Measurements from ENCODE around the gene SIGLEC15.
A peak's percentile ranks its signal among the peaks of the same experiment; 100 is the strongest.
"Not testable (repeated sequence)": the region's sequence is repeated elsewhere in the genome, so short reads cannot be mapped to it uniquely, and the experiment has no call there.

The SIGLEC15 gene

DNA sequence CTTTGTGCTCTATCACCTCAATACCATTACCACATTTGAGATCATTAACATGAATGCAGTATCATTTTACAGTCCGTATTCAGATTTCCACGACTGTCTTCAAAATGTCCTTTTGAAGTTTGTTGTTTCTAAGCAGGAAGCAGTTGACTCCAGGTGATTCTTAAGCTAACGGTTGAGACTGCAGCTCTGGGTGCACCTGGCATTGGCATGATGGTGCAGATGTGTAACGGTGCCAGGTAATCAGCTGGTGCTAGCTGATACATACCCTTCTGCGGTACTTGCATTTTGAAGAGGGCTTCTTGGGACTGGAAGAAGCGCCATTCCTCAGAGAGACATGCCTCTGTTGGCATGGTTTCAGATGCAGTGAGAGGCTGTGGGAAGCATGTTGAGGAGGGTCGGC lies 19.5 kb downstream of the SIGLEC15 start:
- no peak for DNase-seq (ENCODE audit: low spot score)

DNA sequence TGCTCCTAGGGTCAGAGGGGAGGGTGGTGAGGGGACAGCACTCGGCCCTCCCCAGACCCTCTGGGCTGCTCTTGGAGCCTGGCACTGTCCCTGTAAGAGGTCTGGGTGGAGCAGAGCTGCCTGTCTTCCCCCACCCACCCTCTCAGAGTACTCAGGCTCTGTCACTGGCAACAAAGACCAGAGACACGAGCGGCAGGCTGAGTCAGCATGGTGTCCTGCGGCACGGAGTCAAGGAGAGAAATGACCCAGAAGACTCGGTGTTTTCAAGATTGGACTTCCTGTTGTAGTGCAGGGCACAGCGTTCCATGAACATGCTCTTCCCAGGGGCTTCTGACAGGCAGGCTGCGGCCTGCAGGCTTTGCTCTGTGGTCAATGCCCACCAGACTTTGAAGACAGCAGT lies 19.9 kb downstream of the SIGLEC15 start:
- no peak for DNase-seq (ENCODE audit: low spot score)

DNA sequence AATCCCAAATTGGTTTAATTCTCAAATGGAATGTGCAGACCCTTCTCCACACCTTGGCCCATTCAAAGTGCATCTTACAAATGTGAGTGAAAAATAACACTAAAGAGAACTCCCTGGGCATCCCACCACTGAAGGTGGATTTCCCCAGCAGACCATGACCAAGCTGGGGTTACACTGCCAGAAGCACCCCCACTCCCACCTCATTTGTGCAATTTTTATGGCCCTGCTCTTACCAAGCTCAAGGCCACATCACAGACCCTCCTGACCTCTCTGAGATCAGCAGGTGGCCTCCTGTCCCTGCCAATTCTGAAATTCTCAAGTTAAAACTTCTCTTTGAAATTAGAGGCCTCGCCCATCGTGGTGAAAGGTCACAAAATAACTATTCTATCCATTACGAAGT lies 21.6 kb downstream of the SIGLEC15 start:
- DNase-seq (ENCODE audit: low spot score): no peak

DNA sequence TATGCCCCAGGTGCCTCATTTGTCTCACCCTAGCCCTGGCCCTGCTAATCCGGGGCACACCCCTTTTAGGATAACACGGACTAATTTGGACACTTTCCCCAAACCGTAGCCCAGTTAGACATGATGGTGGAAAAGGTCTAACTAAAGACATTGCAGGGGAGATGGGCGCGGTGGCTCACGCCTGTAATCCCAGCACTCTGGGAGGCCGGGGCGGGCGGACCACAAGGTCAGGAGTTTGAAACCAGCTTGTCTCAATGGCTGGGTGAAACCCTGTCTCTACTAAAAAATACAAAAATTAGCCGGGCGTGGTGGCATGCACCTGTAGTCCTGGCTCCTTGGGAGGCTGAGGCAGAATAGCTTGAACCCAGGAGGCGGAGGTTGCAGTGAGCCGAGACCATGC lies 23.2 kb downstream of the SIGLEC15 start:
- DNase-seq (ENCODE audit: low spot score): not testable (repeated sequence)

DNA sequence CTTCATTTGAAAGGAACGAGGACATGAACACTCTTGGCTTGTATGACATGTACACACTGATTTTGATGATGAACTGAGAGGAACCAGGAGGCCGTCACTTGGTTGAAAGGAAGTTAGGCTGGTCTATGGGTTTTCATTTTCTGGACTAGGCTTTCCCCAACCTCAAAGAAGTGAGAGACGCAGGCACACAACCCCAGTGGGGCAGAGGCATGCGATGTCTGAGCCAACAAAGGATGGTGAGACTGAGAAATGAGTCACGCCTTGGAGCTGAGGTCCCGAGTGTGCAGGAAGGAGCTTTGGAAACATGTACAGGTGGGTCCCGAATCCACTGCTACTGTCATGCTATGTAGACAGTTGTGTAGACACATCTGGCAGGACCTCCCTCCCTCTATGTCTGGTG lies 24.1 kb downstream of the SIGLEC15 start:
- DNase-seq (ENCODE audit: low spot score): no peak

DNA sequence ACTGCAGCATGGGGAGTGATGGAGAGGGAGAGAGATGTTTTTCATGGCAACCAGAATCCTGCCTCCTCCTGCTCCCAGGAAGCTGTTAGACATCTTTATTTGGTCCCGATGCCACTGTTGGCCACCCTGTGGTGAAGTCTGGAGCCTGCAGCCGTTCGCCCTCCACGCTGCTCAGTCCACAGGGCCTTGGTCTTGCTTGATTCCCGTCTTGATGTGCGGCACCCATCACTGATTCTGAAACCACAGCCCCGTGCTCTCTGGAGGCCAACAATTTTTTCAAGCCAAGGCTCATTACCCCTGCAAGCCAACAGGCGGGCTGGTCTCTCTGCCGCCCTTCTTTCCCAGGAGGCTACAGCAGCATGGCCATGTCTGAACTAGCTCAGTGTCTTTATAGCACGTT lies 24.5 kb downstream of the SIGLEC15 start:
- peak; percentile 11 for DNase-seq (ENCODE audit: low spot score)

DNA sequence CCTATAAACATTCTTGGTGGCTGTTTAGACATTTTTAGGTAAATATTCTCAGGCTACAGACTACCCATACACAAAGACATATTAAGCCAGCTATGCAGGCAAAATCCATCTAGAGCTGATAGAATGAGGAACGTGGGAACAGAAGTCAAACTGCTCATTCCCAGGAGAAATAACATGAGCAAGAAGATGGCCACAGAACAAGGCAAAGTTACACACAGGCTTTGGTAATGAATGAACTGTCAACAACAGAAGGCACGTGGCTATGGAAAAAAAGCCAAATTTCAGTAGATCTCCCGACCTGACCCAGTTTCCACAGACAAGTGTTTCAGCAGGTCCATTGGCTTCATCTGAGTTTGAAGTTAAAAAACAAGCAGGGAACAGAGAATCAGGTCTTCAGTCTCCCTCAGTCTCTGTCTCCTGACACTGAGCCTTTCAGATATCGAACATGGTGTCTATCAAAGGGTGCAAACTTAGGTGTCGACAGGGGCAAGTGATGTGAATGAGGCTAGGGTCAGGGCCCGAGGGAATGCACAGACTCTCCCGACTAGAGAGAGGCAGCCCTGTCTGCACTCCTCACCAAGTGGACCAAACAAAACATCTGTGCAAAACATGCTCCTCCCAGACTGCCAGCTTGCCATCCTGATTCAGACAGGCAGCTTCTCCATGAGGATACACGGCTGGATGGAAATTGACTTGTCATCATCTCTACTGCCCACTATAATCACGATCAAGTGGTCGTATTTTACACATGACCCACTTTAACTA lies 25.9 kb downstream of the SIGLEC15 start:
- no peak for DNase-seq (ENCODE audit: low spot score)

DNA sequence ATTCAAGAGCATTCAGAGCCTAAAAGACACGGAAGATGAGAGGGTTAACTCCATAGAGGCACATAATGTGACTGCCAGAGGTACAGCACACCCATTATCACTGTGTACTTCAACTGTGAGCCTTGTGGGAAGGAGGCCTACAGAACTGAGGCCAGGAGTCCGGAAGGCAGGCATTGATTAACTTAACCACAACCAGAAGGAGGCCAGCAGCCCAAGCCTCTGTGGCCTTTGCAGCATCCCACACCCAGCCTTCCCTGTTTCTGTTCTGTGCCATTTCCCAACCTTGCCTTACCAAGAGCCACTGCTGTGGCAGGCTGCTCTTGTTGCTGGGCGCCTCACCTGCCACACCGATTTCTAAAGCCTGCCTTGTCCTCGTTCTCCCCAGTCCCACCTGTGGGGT lies 27.2 kb downstream of the SIGLEC15 start:
- DNase-seq (ENCODE audit: low spot score): no peak

DNA sequence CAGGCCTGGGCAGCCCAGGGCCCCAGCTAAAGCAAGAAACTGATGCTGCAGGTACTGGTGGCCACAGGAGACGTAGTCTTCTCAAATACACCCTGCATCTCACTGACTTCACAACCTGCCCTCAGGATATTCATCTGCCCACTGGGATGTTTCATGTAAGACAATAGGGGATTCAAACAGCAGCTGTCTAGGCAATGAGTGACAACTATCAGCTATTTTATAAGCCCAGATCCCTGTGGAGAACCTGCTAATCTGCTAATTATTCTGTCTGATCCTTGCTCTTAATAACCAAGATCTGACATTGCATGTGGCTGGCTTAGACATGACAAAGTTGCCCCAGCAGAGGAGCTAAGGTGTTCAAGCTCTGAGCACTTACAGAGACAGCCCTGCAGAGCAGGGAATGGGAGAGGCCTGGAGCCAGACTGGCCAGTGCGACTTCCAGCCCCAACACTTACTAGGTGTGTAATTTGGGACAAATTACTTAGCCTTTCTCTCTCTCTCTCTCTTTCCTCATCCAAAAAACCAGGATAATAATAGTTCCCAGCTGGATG lies 28.6 kb downstream of the SIGLEC15 start:
- DNase-seq (ENCODE audit: low spot score): no peak

DNA sequence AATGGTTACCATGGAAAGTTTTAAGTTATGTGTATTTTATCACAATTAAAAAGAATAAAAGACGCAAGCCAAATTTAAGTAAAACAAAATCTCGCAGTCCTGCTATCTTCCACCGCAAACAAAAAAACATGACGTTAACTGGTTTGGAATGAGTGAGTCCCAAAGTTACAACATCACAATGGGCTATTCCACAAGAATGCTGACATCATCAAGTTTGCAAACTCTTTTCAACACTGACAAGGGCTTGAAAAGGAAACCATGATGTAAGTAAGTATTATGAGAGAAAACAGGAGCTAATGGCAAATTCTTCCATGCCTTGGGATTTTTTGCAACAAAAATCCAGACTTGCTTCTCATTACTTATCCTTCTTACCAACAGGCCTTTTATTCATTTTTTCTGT lies 31.1 kb downstream of the SIGLEC15 start:
- no peak for DNase-seq (ENCODE audit: low spot score)

DNA sequence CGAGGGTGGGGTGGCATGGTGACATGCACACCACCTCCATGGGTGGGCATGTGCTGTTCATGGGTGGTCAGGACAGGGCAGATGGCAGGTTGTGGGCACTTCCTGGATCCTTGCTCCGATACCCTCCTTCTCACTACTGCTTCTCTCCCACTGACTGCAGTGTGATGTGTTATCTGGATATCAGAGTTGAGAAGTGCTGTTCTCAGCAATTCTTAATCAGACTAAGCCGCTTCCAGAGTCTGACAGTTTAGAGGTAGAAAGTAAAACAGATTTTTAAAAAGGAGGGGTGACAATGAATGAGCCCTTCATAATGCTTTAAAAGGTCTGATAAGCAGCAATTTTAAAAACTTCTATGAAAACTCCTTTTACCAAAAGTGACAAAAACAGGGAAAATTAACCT lies 33.9 kb downstream of the SIGLEC15 start:
- no peak for DNase-seq (ENCODE audit: low spot score)

DNA sequence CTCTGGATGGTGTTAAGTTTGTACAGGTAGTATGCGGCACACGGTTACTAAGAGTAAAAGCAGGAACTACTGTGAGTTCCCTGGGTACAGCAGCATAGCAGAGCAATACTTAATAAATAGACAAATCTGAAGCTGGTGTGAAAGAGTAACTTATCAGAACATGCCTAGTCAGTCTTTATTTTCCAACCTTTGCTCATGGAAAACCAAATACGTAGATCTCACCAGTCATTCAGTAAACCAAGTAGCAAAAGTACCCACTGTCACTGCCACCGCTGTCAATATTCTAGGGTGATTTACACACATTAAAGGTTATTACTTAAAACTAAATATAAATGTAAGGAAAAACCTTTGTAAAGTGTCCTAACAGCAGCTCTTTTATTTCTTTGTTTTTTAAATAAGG lies 35.0 kb downstream of the SIGLEC15 start:
- DNase-seq (ENCODE audit: low spot score): no peak

DNA sequence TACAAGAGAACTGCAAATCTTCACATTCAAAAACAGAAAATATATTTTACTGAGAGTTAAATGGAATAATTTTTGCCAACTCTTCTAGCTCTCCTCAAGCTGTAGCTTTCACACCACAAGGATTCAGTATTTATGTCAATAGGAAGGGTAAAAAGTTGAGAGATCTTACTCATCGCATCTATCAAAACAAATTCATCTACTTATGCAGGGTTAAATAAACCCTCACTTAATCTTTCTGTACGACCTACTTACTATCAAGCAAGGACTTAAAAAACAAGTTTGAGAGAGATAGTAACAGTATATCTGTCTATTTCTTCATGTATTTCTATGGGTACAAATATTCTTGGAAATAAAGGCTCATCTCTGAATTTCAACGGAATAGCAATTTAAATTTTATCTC lies 35.5 kb downstream of the SIGLEC15 start:
- no peak for DNase-seq (ENCODE audit: low spot score)

DNA sequence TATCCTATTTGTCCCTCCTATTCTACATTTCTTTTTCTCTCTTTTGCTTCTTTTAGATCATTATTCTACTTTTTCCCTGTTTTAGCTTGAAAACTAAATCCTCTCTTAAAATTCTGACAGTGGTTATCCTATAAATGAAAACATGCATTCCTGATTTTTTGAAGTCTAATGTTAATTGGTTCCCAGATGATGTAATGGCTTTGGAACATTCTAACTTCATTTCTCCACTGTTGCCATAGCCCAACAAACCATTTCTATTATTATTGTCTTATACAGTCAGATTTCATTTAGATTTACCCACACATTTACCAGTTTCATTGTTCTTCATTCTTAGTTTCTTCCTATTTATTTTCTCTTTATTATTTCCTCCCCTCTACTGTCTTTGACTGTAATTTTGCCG lies 36.5 kb downstream of the SIGLEC15 start:
- no peak for DNase-seq (ENCODE audit: low spot score)

DNA sequence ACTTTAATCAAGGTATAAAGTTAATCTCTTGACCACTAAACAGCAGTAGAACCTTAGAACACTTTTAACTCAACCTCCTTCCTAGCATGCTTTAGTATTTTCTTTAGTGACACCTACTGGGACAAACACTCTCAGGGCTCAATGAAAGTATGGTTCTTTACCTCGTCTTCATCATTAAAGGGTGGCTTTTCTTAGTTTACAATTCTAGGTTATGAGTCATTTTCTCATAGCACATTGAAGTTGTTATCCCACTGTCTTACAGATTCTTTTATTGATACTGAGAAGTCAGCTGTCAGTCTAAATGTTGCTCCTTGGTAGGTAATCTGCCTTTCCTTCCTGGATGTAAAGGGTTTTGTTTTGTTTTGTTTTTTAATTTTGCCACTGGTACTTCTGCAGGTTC lies 38.0 kb downstream of the SIGLEC15 start:
- no peak for DNase-seq (ENCODE audit: low spot score)

DNA sequence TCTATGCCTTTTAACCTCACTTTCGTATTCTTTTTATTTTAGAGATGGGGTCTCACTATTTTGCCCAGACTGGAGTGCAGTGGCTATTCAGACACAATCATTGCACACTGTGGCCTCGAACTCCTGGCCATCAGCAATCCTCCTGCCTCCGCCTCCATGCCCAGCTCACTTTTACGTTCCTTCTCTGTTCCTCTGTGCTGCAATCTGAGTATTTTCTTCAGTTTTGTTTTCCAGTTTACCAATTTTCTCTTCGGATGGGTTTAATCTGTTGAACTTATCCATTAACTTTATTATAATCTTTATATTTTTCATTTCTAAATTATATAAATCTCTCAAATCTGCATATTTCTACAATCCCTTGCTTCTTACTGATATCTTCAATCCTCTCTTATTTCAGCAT lies 38.6 kb downstream of the SIGLEC15 start:
- DNase-seq (ENCODE audit: low spot score): no peak

DNA sequence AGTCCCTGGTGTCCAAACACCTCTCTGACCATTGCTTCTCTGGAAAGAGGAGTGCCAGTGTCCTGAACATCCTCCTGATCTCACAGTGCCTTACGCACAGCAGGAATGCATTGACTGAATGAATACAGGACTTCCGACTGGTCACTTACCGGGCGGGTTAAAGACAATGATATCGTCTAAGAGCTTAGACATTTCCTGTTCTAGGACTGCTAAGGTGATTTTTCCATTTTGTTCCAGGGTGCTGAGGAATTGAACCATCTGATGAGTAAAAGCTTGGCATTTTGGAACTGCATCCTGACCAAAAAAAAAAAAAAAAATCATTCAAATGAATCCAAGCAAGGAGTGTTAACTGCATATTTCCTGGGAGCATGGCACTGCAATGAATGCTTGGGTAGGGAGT lies 40.0 kb downstream of the SIGLEC15 start:
- DNase-seq (ENCODE audit: low spot score): no peak

DNA sequence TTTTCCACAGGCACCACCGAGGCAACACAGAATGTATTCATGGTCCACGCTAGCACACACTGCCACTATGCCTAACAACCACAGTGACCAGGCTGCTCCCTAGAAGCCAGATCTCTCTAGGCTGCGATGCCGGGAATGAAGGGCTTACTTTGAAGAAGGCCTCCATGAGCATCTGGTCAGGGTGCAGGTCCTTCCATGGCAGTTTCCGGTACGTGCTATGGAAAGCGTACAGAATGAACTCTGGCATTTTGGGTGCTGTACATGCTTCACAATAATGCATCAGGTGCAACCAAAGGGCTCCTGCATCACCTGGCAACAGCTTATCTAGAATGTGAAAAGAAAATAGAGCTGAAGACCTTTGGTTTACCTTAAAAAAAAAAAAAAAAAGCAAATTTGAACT lies 44.9 kb downstream of the SIGLEC15 start:
- no peak for DNase-seq (ENCODE audit: low spot score)

DNA sequence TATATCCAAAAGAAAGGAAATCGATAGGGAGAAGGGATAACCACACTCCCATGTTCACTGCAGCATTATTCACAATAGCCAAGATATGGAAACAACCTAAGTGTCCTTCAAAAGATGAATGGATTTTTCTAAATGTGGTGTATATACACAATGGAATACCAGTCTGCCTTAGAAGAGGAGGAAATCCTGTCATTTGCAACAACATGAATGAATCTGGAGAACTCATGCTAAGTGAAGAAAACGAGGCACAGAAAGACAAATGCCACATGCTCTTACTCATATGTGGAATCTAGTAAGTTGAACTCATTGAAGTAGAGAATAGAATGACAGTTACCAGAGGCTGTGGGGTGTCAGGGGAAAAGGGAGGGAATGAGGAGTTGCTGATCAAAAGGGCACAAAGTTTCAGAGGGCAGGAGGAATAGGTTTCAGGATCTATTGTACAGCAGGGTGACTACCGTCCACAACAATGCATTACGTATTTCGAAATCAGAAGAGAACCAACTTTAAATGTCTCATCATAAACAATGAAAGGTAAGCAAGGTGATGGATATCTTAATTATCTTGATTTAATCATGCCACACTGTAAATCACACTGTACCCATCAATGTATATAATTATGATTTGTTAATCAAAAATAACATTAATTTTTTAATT lies 46.1 kb downstream of the SIGLEC15 start:
- no peak for DNase-seq (ENCODE audit: low spot score)

DNA sequence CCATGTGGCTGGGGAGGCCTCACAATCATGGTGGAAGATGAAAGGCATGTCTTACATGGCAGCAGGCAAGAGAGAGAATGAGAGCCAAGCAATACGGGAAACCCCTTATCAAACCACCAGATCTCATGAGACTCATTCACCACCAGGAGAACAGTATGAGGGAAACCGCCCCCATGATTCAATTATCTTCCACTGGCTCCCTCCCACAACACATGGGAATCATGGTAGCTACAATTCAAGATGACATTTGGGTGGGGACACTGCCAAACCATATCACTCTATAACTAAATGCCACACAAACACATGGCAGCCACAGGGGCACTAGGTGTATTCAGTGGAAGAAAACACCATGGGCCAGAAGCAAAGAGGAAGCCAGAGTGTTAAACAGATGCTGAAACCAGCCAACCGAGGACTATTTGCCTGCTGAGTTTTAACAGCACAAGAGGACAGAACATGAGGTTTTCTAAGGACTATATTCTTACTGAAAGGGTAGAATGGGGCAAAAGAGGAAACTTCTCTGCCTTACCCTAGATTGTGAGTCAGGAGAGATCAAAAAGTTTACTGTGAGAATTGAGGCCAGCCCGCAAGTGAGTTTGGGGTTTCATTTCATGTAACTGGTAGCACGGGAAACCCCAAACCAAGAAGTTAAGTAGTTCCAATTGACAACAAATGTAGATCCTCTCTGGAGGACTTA lies 49.2 kb downstream of the SIGLEC15 start:
- peak; percentile 83 for DNase-seq (ENCODE audit: low spot score)

DNA sequence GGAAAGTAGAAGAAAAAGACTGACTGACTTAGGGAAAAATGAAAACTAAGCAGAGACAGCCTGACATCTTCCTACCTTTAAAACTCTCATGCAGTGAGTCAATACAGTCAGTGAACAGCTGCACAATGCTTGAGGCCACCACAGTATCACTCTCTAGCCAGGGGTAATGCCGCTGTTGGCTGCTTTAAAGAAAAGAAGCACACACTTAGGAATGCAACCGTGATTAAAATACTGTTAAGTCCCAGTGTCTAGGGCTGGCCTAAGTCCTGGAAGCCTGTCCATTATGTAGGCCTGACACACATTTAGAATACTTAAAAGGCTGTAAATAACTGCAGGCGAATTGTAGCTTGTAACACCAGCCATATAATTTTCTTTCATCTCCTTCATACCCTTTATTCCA lies 50.7 kb downstream of the SIGLEC15 start:
- no peak for DNase-seq (ENCODE audit: low spot score)

DNA sequence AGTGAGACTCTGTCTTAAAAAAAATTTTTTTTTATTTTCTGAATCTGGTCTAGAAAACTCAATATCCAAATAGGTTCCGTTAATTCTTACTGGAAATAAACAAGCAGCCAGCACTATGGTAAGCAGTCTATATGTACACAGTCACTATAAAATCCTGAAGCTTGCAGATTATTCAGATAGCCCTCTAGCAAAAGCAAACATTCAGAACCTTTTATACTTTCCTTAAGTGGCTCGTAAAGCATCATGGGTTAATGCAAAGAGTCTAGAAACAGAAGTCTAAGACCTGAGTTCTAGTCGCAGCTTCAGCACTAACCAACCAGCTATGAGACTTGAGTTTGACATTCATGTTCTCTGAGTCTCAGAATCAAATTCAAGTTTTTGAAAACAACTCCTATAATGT lies 51.9 kb downstream of the SIGLEC15 start:
- no peak for DNase-seq (ENCODE audit: low spot score)
